HG03571 (cell line): Measurements from ENCODE around the gene SOSTDC1.
"Not testable (repeated sequence)": the region's sequence is repeated elsewhere in the genome, so short reads cannot be mapped to it uniquely, and the experiment has no call there.

Experiments used
- ATAC-seq: cut with Tn5 transposase; IDR thresholded peaks from one replicate; pipeline ENCODE4 v1.9.1; 2021; ENCODE audit not compliant: unreplicated experiment

The SOSTDC1 gene

DNA sequence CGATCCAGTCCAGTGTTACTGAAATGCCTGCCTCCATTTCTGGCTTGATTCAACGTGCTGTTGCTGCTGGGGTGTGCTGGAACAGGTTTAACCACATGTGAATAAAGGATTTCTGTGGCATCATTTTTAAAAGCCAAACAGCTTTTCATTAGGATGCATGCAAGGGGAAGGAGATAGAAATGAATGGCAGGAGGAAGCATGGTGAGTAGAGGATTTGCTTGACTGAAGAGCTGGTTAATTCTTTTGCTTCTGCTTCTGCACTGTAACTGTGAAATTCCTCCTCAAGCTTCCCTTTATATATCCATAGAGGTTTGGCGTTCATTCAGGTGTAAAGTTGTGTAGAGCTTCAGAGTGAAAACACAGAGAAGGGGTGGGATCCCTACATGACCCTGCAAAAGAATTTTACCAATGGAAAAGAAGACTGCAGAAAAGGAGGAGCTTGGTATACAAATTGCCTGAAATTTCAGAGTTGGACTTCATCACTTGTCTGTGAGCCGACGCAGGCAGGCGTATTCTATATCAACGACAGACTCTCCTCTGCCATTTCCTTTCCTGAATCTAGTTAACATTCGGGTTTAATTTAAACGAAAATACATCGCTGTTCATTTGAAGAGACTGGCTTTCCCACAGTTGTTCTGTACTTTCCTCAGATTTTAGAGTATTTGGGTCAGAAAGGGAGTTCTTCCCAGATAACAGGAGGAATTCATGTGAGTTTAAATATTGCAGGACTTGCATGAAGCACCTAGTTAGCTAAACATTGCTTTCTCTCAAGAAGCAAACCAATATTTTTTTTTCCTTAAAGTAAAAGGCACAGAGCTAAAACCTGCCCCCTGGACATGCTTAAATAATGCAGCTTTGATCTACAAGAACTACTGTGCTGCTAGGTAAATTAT, at the start of gene SOSTDC1:
Gene SOSTDC1, minus strand, starts transcription at position 270 of the 893 bp plus-strand sequence. Its CDS starts 70 bp downstream, at position 200.
- ATAC-seq = no peak

DNA sequence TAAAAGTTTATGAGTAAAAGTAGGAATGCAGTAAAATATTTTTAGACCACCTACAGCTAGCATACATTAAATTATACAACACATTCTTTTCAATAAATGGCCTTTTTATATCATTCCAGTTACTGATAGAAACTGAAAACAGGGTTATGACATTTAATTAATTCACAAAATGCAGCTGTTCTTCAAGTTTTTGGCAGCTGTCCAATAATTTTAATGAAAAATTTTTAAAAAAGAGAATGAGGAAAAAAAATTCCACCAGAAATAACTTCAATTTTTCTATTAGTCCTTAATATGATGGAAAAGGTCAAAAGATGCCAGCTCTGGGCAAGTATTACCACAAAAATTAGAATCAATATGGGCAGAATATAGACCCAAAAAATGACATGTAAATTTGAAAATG, 49.2 kb upstream of the SOSTDC1 start:
- no peak for ATAC-seq

DNA sequence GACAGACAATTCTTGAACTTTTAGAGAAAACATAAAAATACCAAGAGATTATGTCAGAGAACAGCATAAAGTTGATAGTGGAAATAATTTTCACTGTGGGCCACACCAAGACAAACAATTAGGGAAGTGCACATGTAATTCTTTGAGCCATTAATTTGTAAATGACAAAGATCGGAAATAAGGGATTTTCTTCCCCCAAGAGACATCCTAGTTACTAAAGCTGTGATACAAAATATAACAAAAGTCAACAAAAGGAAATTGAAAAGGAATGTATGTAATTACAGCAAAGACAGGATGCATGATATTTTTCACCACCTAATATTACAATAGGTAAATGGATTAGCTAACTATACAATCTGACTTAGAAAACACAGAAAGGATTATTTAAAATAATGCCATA, 48.7 kb upstream of the SOSTDC1 start:
- ATAC-seq = no peak

GRCh38 chr7:16512097-16512496, 46.6 kb upstream of the SOSTDC1 start:
- no peak for ATAC-seq

GRCh38 chr7:16511314-16511713, 45.8 kb upstream of the SOSTDC1 start:
- no peak for ATAC-seq

DNA sequence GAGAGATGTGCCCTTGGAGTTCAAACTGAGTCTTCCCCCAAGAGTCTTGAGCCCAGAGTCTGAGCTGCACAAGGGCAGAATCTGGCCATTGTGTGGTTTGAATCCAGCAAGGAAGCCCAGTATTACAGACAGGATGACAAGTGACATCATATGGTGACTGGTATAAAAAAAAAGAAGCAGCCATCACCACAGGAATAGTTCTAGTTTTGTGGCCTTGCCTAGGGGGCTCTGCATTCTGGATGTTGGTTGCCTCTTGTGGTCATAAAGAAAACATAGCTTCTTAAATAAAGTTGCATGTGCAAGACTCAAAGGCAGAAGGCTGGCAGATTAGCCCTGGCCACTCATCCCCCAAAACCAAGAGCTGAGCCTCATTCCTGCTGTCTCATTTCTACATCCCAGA, 44.3 kb upstream of the SOSTDC1 start:
- ATAC-seq = no peak

DNA sequence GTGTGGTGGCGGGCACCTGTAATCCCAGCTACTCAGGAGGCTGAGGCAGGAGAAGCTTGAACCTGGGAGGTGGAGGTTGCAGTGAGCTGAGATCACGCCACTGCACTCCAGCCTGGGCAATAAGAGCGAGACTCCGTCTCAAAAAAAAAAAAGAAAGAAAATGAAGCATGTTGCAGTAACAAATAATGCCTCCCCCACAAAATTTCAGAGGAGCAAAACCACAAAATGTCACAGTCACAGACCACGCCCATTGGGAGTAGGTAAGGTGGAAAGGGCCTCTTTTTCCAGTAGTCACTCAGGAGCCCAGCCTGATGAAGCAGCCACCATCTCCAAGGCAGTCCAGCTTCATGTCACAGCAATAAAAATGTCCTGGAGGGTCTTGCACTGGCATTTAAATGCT, 40.9 kb upstream of the SOSTDC1 start:
- not testable (repeated sequence) for ATAC-seq

DNA sequence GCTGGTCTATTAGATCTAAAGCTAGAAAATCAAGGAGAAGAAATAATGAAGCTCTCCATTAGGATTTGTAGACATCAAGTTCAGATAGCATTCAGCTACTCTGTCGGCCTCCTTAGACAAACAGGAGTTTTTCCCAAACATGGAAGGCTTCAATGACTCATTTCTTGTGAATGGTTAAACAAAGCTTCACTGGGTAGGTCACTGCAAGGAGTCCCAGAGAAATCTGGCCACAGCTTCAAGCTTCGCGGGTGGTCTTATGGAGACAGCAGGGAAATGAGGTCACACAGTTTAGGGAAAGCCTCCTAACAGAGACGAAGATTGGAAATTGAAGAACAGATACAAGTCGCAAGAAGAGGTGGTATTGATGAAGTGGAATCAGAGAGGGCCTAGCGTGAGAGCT, 38.5 kb upstream of the SOSTDC1 start:
- no peak for ATAC-seq

- ATAC-seq = no peak
Observed at GRCh38 chr7:16502303-16502702, 36.8 kb upstream of the SOSTDC1 start.

DNA sequence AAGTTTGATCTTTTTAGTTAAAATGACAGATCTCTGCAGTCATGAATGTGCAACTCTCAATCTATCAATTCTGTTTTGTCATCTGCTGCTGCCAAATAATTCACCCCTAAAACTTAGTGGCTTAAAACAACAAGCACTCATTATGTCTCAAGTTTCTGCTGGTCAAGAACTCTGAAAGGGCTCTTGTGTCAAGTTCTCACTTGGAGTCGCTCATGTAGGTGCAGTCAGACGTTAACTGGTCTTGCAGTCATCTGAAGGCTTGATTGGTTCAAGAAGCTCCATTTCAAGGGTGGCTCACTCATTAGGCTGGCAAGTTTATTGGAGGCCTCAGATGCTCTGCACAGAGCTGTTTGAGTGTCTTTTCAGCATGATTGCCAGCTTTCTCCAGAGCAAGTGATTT, 32.6 kb upstream of the SOSTDC1 start:
- no peak for ATAC-seq

DNA sequence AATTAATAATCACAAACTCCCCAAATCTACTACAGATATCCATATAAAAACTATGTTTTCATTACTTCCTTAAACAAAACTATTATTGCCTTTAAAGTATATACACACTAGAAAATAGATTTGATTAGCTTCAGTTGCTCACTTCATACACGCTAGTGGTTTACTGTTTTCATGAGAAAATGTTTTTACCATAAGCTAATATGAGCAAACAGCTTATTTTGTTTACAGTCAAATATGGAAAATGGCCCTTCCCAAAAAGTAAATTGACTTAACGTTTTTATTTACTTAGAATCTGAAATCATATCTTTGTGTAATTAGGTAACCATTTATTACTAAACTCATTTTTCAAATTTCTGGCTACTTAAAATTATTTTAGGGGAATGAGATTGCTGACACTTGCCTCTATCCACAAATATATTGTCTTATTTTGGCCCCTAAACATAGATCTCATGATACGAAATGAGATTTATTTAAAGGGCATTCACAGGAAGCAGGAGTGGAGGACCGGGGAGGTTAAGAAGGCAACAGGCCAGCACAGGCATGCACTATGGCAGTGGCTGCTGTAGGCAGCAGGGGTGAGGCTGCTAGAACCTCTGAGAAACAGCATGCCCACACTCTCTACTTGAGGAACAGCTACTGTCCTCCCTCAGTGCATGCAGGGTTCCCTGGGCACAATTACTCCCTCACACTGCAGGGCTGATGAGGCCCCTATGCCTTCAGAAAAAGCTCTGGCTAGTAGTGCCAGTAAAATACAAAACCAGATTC, 29.6 kb upstream of the SOSTDC1 start:
- no peak for ATAC-seq

GRCh38 chr7:16494551-16494950, 29.0 kb upstream of the SOSTDC1 start:
- ATAC-seq = no peak

- no peak for ATAC-seq
Observed at GRCh38 chr7:16493266-16493665, 27.7 kb upstream of the SOSTDC1 start.

GRCh38 chr7:16492513-16493062, 27.1 kb upstream of the SOSTDC1 start:
- ATAC-seq = no peak

- ATAC-seq = no peak
Observed at GRCh38 chr7:16491148-16491547, 25.6 kb upstream of the SOSTDC1 start.

DNA sequence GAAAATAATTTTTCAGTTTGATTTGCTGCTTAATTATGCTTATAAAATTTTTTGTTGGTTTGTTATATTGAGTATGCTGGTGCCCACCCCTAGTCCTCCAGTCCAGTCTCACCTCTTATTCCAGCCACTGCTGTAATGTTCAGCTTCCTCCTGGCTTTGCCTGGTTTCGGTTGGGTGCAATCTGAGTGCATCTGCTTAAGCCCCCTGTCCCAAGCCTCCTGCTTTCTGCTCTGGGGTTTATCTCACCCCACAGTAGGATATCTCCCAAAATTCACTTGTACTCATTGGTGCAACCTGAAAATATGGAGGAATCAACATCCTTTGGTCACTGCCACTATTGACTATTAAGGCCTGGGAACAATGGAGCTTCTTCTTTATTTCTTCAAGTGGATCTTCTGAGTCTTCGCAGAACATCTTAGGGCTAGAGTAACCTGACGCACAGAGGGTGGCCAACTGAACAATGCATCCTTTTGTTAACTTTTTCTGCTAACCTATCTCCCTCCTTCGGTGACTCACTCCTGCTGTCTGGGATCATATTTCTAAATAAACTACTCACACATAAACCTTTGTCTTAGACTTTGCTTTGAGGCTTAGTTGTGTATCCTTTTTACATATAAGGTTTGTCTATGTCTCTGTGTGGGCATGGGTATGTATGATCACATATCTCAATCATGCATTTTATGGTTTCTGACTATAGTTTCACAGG, 19.1 kb upstream of the SOSTDC1 start:
- ATAC-seq = no peak

GRCh38 chr7:16479591-16479990, 14.1 kb upstream of the SOSTDC1 start:
- no peak for ATAC-seq

DNA sequence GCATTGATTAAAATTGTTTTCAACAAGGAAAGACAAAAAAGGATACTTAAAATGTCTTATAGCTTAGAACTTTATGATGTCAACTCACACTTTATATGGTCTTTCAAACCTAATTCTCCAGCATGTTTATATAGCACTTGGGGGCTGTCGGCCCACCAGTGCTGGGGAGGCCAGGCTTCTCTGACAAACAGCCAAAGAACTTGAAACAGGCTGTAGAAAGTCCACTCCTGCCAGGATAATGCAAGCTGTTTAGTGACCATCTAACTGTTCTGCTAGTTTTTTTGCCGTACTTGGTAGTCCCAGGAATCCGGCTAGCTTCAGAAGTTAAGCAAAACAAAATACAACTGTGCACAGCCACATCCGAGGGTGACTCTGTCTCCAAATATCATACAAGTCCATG, 13.6 kb upstream of the SOSTDC1 start:
- ATAC-seq = no peak

DNA sequence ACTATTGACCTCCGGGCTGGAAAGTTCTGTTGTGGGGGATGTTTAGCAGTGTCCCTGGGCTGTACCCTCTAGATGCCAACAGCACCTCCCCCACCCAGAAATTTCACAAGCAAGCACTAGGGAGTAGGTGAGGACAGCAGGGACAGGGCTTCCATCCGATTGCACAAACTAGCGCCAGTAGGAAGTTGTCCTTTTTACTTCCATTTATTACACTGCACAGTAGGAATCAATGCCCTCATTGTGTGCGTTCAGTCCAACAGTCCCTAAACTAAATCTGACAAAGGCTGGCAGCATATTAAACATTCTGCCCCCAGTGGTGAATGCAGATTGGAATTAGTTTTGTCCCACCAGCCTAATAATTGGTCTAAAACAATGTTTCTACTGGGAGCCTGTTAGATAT, 6.4 kb upstream of the SOSTDC1 start:
- ATAC-seq = no peak

- ATAC-seq = no peak
Observed at GRCh38 chr7:16463949-16464715, 1.4 kb downstream of the SOSTDC1 start.

- no peak for ATAC-seq
Observed at GRCh38 chr7:16463520-16463919, 2.0 kb downstream of the SOSTDC1 start.
